Activated naive CD8-positive, alpha-beta T cell (primary cell): ENCODE results near the gene ARHGEF10L.

ENCODE experiments used
- H3K27ac Mint-ChIP-seq: one replicate; pipeline ENCODE4 v1.8.0; 2021; ENCODE audit warnings: mixed read lengths
- H3K27me3 Mint-ChIP-seq: one replicate; pipeline ENCODE4 v1.8.0; 2021; ENCODE audit warnings: mixed read lengths
- H3K36me3 Mint-ChIP-seq: one replicate; pipeline ENCODE4 v1.8.0; 2021; ENCODE audit warnings: mixed read lengths
- H3K4me1 Mint-ChIP-seq: one replicate; pipeline ENCODE4 v1.8.0; 2021; ENCODE audit warnings: low read depth, mixed read lengths
- H3K4me3 Mint-ChIP-seq: one replicate; pipeline ENCODE4 v1.8.0; 2021; ENCODE audit warnings: mild to moderate bottlenecking, mixed read lengths
- H3K9me3 Mint-ChIP-seq: one replicate; pipeline ENCODE4 v1.8.0; 2021; ENCODE audit warnings: low read depth, mixed read lengths

The ARHGEF10L gene

DNA sequence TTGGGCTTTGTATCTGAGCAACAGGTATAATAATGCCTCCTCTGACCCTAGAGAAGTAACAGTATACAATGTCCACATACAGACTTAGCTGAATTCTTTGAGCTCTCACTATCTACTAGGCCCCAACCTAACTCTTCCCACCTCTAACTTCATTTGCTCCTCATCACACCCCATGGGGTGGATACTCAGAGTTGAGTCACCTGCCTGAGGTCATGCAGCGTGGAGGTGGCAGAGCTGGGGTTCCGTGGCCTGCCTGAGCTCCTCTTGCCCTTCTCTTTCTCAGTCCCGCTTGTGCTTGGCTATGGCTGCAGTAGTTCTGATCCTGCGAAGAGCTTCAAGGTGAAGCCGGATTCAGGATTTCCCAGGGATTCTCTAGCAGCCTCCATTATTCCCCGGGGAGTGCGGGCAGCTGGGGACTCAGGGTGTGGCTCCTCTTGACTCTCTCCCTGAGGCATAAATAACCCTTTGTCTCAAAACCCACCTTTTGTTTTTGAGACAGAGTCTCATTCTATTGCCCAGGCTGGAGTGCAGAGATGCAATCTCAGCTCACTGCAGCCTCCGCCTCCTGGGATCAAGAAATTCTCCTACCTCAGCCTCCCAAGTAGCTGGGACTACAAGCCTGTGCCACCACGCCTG is 185.7 kb downstream of the ARHGEF10L start:
- Mint-ChIP-seq H3K27me3 (peaks cover 2% of the 10 kb centered on the region), H3K36me3 (no peaks in the 10 kb centered on the region), H3K9me3 (no peaks in the 10 kb centered on the region), H3K27ac (no peak overlapping the region), H3K4me3 (no peak overlapping the region), H3K4me1 (no peaks in the 10 kb centered on the region)

DNA sequence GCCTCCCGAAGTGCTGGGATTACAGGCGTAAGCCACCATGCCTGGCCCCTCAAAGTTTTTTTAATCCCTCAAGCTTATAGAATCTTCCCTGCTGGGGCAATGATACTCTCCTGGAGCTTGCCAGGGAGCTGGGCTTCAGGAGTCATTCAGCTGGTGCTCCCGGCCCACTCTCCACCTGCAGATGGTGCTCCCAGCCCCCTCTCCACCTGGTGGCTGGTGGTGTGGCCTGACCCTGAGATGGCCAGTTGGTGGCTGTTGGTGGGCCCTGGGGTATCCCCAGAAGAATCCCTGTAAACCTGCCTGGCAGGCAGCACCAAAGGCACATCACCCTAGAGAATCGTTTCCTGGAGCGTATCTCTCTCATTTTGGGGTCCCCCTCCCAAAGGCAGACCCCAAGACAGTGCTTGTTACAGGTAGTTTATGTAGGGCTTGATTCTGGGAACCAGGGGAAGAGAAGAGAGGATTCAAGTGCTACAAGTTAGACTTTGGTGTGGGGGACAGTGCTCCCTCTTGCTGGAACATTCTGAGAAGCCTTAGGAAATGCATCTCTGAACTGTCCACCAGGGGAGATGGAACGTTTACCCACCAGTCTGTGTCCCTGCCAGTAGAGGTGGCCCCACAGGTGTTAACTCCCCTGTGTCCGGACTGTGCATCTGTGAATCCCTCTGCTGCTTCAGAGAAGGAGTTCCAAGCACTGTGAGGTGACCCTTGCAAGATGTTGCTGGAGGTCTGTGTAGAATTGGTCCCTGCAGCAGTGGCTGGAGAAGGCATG is 186.5 kb downstream of the ARHGEF10L start:
- no peaks in the 10 kb centered on the region for H3K9me3 Mint-ChIP-seq
- no peak overlapping the region for H3K27ac Mint-ChIP-seq
- no peaks in the 10 kb centered on the region for H3K4me1 Mint-ChIP-seq
- H3K4me3 Mint-ChIP-seq, result no peak overlapping the region
- H3K36me3 Mint-ChIP-seq, result no peaks in the 10 kb centered on the region
- H3K27me3 Mint-ChIP-seq, result no peaks in the 10 kb centered on the region

DNA sequence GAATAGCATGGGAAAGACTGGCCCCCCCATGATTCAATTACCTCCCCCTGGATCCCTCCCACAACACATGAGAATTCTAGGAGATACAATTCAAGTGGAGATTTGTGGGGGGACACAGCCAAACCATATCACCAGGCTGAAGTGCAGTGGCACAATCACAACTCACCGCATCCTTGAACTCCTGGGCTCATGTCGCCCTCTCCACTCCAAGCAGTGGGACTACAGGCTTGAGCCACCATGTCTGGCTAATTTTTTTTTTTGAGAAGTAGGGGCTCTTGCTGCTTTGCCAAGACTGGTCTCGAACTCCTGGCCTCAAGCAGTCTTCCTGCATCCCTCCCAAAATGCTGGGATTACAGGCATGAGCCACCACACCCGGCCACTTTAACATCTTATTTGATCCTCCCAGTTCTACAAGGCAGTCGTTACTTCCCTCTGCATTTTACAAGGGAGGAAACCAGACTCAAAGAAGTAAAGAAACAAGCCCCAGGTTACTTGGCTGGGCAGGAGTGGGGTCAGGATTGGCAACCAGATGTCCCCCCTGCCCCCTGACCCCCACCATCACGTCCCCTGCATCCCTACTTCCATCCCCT is 188.7 kb downstream of the ARHGEF10L start:
- Mint-ChIP-seq H3K9me3 (no peaks in the 10 kb centered on the region), H3K27me3 (no peaks in the 10 kb centered on the region), H3K36me3 (no peaks in the 10 kb centered on the region), H3K4me1 (no peaks in the 10 kb centered on the region), H3K27ac (no peak overlapping the region), H3K4me3 (no peak overlapping the region)

DNA sequence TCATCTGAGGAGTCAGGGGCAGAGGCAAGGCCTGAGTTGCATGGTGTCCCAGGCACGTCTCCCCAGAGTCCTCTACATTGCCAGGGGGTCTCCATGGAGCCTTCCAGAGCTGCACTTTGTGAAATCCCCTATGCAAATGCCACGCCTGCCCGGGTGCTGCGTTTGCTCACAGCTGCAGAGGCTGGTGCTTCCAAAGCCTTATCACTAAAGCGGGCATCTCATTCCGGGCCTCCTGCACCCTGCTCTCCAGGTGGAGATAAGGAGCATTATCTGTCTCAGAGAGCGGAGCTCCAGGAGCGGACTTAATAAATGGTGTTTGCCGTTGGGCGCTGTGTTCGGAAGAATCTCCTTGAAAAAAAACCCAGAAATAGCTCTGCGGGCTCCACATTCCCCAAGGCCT is 189.8 kb downstream of the ARHGEF10L start:
- no peaks in the 10 kb centered on the region for H3K36me3 Mint-ChIP-seq
- H3K4me3 Mint-ChIP-seq, result no peak overlapping the region
- no peaks in the 10 kb centered on the region for H3K27me3 Mint-ChIP-seq
- no peaks in the 10 kb centered on the region for H3K4me1 Mint-ChIP-seq
- no peaks in the 10 kb centered on the region for H3K9me3 Mint-ChIP-seq
- no peak overlapping the region for H3K27ac Mint-ChIP-seq

DNA sequence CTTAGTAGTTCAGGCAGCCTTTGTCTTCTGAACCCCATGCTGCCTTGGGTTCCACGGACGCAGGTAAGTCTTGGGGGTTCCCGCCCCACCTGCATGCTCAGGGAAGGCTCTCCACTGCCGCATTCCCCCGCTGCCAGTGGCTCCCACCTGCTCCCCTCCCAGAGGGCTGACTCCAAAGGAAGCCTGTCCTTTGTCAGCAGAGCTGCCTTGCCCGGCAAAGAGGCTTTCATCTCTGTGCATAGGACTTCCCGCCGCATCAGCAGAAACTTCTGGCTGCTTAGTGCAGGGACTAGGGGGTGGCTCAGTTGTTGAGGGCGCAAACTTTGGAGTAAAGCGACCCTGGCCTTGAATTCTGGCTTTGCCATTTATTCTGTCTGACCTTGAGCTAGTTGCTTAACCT is 190.4 kb downstream of the ARHGEF10L start:
- Mint-ChIP-seq H3K4me3 (no peak overlapping the region), H3K27ac (no peak overlapping the region), H3K9me3 (no peaks in the 10 kb centered on the region), H3K36me3 (no peaks in the 10 kb centered on the region), H3K27me3 (no peaks in the 10 kb centered on the region), H3K4me1 (no peaks in the 10 kb centered on the region)

DNA sequence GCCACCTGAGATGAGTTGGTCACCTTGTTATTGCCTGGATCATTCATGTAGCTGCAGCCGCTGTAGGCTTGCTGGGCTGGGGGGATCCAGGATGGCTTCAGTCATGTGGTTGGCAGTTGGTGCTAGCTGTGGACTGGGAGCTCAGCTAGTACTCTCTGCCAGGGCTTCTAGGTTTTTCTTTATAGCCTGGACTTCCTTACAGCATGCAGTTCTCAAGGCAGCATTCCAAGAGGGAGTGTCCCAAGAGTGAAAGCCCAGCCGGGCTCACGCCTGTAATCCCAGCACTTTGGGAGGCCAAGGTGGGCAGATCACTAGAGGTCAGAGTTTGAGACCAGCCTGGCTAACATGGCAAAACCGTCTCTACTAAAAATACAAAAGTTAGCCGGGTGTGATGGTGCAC is 192.0 kb downstream of the ARHGEF10L start:
- Mint-ChIP-seq H3K36me3 (no peaks in the 10 kb centered on the region), H3K27me3 (no peaks in the 10 kb centered on the region), H3K4me3 (no peak overlapping the region), H3K4me1 (no peaks in the 10 kb centered on the region), H3K9me3 (no peaks in the 10 kb centered on the region), H3K27ac (no peak overlapping the region)

DNA sequence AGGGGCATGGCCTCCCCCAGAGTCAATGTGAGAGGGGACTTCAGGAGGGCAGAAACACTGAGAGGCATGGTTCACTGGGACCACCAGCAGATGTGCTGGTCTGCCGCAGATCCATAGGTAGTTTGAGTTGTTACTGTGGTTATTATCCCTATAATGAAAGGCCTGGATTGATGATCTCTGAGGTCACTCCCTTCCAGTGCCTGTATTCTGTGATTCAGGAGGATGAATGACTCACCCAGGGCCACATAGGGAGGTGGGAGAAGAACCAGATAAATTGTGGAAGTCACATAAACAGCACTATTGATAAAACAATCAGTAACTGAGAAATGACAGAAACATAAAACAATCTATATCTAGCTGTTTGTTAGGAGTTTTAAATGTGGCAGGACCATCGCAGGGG is 193.0 kb downstream of the ARHGEF10L start:
- Mint-ChIP-seq H3K4me1 (no peaks in the 10 kb centered on the region), H3K9me3 (no peaks in the 10 kb centered on the region), H3K4me3 (no peak overlapping the region), H3K27ac (no peak overlapping the region), H3K27me3 (no peaks in the 10 kb centered on the region), H3K36me3 (no peaks in the 10 kb centered on the region)

DNA sequence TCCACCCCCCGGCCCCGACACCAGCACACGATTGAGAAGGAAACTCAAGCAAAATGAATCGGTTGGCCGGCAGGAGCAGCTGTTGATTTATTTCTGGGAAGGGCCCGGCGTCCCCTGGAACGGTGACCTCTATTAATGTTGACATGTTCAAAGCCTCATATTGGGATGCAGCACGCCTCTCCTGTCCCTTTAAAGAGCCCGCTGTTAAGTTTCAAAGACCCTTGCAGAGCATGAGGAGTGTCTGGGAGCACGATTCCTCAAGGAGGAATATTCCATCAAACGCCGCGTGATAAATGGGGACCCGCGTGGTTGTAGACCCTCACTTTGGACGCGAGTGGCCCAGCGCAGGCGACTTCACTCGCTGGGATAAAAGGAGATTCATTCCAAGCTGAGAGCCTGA is 194.2 kb downstream of the ARHGEF10L start:
- no peak overlapping the region for H3K27ac Mint-ChIP-seq
- H3K27me3 Mint-ChIP-seq, result no peaks in the 10 kb centered on the region
- no peaks in the 10 kb centered on the region for H3K36me3 Mint-ChIP-seq
- H3K9me3 Mint-ChIP-seq, result no peaks in the 10 kb centered on the region
- H3K4me3 Mint-ChIP-seq, result no peak overlapping the region
- H3K4me1 Mint-ChIP-seq, result no peaks in the 10 kb centered on the region

DNA sequence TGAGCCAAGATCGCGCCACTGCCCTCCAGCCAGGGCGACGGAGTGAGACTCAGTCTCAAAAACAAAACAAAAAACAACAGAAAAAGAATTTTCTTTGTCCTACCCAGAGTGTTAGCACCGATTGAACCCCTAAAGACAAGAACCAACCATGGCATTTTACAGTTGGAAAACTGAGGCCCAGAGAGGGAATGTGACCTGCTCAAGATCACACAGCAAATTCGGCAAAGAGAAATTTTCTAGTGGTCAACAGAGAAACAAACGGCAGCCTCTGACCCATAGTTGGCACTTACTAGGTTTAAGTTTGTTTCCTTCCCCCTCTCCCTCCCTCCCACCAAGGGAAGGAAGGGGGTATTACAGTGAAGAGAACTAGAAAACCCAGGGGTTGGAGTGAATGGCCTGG is 195.1 kb downstream of the ARHGEF10L start:
- H3K9me3 Mint-ChIP-seq, result no peaks in the 10 kb centered on the region
- H3K4me1 Mint-ChIP-seq, result no peaks in the 10 kb centered on the region
- no peak overlapping the region for H3K4me3 Mint-ChIP-seq
- no peaks in the 10 kb centered on the region for H3K36me3 Mint-ChIP-seq
- no peaks in the 10 kb centered on the region for H3K27me3 Mint-ChIP-seq
- H3K27ac Mint-ChIP-seq, result no peak overlapping the region

DNA sequence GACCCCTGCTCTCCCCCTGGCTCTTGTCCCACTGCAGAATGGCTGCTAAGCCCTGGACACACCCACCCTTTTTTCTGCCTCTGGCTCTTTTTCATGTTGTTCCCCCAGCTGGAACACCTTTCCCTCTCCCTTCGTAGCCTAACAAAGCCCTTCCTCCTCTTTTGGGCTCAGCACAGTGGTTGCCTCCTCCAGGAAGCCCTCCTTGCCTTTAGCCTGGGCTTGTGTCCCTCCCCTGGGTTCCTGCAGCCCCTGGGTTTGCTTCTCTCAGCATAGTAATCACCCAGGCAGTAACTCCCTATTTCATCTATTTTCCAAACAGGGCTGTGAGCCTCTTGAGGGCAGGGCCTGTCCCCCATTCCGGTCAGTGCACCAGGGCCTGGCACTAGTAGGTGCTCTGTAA is 195.8 kb downstream of the ARHGEF10L start:
- no peak overlapping the region for H3K27ac Mint-ChIP-seq
- H3K36me3 Mint-ChIP-seq, result no peaks in the 10 kb centered on the region
- H3K4me3 Mint-ChIP-seq, result no peak overlapping the region
- no peaks in the 10 kb centered on the region for H3K4me1 Mint-ChIP-seq
- H3K27me3 Mint-ChIP-seq, result no peaks in the 10 kb centered on the region
- H3K9me3 Mint-ChIP-seq, result no peaks in the 10 kb centered on the region

DNA sequence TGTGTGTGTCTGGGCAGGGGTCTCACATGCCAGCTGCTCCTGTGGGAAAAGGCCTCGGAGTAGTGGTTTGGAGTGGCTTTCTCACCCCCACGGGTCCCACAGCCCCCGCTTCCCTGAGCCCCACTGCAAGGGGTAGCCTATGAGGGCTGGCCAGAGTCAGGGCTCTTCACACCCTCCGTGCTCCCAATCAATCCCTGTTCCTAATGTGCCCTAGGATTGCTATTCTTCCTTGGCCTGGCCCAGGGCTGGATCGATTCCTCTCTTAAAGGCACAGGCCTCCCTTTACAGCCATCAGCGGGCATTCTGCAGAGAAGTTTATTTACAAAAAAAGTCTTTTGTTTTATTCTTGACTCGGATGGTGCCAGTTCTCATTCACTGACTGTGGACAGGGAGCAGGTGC is 196.3 kb downstream of the ARHGEF10L start:
- no peaks in the 10 kb centered on the region for H3K36me3 Mint-ChIP-seq
- no peak overlapping the region for H3K4me3 Mint-ChIP-seq
- H3K27ac Mint-ChIP-seq, result no peak overlapping the region
- H3K9me3 Mint-ChIP-seq, result no peaks in the 10 kb centered on the region
- no peaks in the 10 kb centered on the region for H3K4me1 Mint-ChIP-seq
- peaks cover 2% of the 10 kb centered on the region for H3K27me3 Mint-ChIP-seq

DNA sequence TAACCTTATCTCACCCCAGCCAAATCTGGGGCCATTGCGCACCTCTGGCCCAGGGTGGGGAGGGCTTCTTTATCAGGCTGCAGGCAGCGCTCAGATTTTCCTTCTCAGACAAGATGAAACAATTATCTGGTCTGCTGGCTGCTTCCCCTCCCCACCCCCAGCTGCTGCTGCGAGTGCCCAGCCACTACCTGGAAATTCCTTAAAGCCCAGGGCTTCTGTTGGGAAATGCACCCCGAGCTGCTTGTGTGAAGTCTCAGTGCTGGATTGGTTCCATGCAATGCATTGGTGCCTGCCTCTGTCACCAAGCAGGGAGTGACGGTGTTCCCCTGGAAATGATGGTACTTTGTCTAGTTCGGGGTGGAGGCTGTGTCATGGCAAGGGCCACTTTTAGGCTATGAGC is 197.1 kb downstream of the ARHGEF10L start:
- no peaks in the 10 kb centered on the region for H3K4me1 Mint-ChIP-seq
- H3K9me3 Mint-ChIP-seq, result no peaks in the 10 kb centered on the region
- no peaks in the 10 kb centered on the region for H3K36me3 Mint-ChIP-seq
- no peak overlapping the region for H3K4me3 Mint-ChIP-seq
- H3K27ac Mint-ChIP-seq, result no peak overlapping the region
- H3K27me3 Mint-ChIP-seq, result peaks cover 5% of the 10 kb centered on the region

DNA sequence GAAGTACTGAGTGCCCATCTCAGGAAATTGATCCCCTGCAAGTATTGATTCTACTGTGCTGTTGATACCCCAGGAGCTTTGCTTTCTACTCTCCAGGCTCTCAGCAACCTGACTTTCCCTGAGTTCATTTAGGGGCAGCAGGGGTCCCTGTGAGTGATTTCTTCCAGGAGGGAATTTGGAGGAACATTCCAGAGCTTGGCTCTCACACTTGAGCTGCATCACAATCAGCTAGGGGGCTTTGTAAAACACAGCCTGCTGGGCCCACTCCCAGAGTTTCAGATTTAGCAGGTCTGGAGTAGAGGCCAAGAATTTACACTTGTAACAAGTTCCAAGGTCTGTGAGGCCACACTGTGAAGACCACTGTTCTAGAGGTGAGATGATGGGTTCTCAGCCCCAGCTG is 199.6 kb downstream of the ARHGEF10L start:
- peaks cover 11% of the 10 kb centered on the region for H3K27me3 Mint-ChIP-seq
- H3K27ac Mint-ChIP-seq, result no peak overlapping the region
- no peaks in the 10 kb centered on the region for H3K9me3 Mint-ChIP-seq

DNA sequence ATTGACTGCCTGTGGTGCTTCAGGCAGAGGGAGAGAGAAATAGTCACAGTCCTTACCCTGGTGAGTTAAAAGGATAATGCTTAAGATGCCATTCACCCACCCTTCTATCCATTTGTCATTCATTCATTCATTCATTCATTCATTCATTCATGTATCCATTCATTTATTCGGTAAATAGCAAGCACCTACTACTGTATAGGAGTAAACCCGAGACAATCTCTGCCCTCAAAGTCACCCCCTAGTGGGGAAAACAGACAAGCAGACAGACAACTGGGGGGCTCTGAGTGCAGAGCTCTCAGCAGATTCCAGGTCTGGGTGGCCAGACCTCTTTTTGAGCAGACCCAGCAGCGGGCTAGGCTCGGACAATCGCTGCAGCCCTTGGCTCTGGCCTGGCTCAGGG is 201.6 kb downstream of the ARHGEF10L start:
- H3K27me3 Mint-ChIP-seq, result peaks cover 11% of the 10 kb centered on the region
- no peaks in the 10 kb centered on the region for H3K36me3 Mint-ChIP-seq

More for the DNA sequence above, 199.6 kb downstream of the ARHGEF10L start:
- no peaks in the 10 kb centered on the region for H3K4me1 Mint-ChIP-seq
- no peaks in the 10 kb centered on the region for H3K36me3 Mint-ChIP-seq
- H3K4me3 Mint-ChIP-seq, result no peak overlapping the region

DNA sequence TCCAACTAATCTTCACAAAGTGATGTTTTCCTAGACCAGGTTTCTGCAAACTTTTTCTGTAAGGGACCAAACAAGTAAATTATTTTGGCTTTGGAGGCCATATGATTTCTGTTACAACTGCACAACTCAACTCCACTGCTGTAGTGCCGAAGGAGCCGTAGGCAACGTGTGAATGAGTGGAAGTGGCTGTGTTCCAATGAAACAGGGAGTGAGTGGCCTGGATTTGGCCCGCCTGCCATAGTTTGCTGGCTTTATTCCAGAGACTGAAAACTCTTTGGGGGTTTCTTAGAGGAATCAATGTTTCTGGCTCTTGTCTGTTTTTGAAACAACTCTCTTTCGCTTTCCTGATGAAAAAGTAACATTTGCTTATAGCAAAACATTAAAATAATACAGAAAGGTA is 203.1 kb downstream of the ARHGEF10L start:
- H3K4me1 Mint-ChIP-seq, result no peaks in the 10 kb centered on the region
- H3K27me3 Mint-ChIP-seq, result peaks cover 11% of the 10 kb centered on the region
- no peak overlapping the region for H3K4me3 Mint-ChIP-seq
- H3K36me3 Mint-ChIP-seq, result no peaks in the 10 kb centered on the region
- no peaks in the 10 kb centered on the region for H3K9me3 Mint-ChIP-seq
- H3K27ac Mint-ChIP-seq, result no peak overlapping the region

More for the DNA sequence above, 201.6 kb downstream of the ARHGEF10L start:
- Mint-ChIP-seq H3K9me3 (no peaks in the 10 kb centered on the region), H3K4me3 (no peak overlapping the region), H3K4me1 (no peaks in the 10 kb centered on the region), H3K27ac (no peak overlapping the region)
